MM.1S (cell line): Measurements from ENCODE around the gene SPRED3.

Source experiments
- DNase-seq: peaks from one replicate; pipeline ENCODE4 v3.0.0-alpha.2; 2015
- H2AFZ ChIP-seq: fragments of 300-600 bp; sonication (generic); 2 replicates; pipeline ENCODE4 v1.6.0; 2016; ENCODE audit warnings: antibody characterized with exemption, low read length
- H3F3A ChIP-seq: fragments of 300-600 bp; sonication (generic); 2 replicates; pipeline ENCODE4 v1.6.1; 2016; ENCODE audit warnings: mild to moderate bottlenecking, antibody characterized with exemption, low read length, moderate library complexity, mixed read lengths; ENCODE audit not compliant: insufficient read depth
- H3K27ac ChIP-seq: fragments of 300-600 bp; sonication (generic); 2 replicates; pipeline ENCODE4 v1.5.1; 2016; ENCODE audit warnings: mild to moderate bottlenecking, low read length
- H3K27me3 ChIP-seq: fragments of 300-600 bp; sonication (generic); replicated peaks from 2 replicates; pipeline ENCODE4 v1.6.0; 2016; ENCODE audit warnings: low read length; ENCODE audit not compliant: insufficient read depth
- H3K36me3 ChIP-seq: fragments of 300-600 bp; sonication (generic); replicated peaks from 2 replicates; pipeline ENCODE4 v1.6.1; 2016; ENCODE audit warnings: mild to moderate bottlenecking, low read length, mixed read lengths; ENCODE audit not compliant: insufficient read depth
- H3K4me1 ChIP-seq: fragments of 300-600 bp; sonication (generic); 2 replicates; pipeline ENCODE4 v1.6.1; 2016; ENCODE audit warnings: low read length, mixed read lengths
- H3K4me2 ChIP-seq: fragments of 300-600 bp; sonication (generic); 2 replicates; pipeline ENCODE4 v1.6.0; 2016; ENCODE audit warnings: low read depth, low read length
- H3K4me3 ChIP-seq: fragments of 300-600 bp; sonication (generic); 2 replicates; pipeline ENCODE4 v1.5.1; 2016; ENCODE audit warnings: low read length, mixed read lengths
- H3K79me2 ChIP-seq: fragments of 300-600 bp; sonication (generic); 2 replicates; pipeline ENCODE4 v1.6.1; 2016; ENCODE audit warnings: mixed run types, low read length, mixed read lengths
- H3K9ac ChIP-seq: fragments of 300-600 bp; sonication (generic); 2 replicates; pipeline ENCODE4 v1.6.1; 2016; ENCODE audit warnings: low read length, mixed read lengths
- H3K9me2 ChIP-seq: fragments of 300-600 bp; sonication (generic); replicated peaks from 2 replicates; pipeline ENCODE4 v1.6.1; 2016; ENCODE audit warnings: mild to moderate bottlenecking, low read length, mixed read lengths; ENCODE audit not compliant: insufficient read depth
- H3K9me3 ChIP-seq: fragments of 300-600 bp; sonication (generic); replicated peaks from 2 replicates; pipeline ENCODE4 v1.6.1; 2016; ENCODE audit warnings: mild to moderate bottlenecking, low read length, mixed read lengths; ENCODE audit not compliant: insufficient read depth
- H4K20me1 ChIP-seq: fragments of 300-600 bp; sonication (generic); 2 replicates; pipeline ENCODE4 v1.6.1; 2016; ENCODE audit warnings: mild to moderate bottlenecking, low read length, moderate library complexity, mixed read lengths; ENCODE audit not compliant: insufficient read depth
- EZH2 ChIP-seq: fragments of 300-600 bp; sonication (generic); optimal IDR thresholded peaks from 2 replicates; pipeline ENCODE3; 2017; ENCODE audit warnings: low read depth, mild to moderate bottlenecking, antibody characterized with exemption, low read length, mixed read lengths
- EZH2phosphoT487 ChIP-seq: fragments of 300-600 bp; sonication (generic); IDR thresholded peaks from 2 replicates; pipeline ENCODE4 v1.6.1; 2018; ENCODE audit warnings: antibody characterized with exemption, low read length
- TF ChIP-seq, protein P1 (sequence below): fragments of 300-600 bp; sonication (generic); IDR thresholded peaks from 2 replicates; pipeline ENCODE4 v1.5.1; 2016; ENCODE audit warnings: antibody characterized with exemption, low read length, mixed read lengths

Gene SPRED3

DNA sequence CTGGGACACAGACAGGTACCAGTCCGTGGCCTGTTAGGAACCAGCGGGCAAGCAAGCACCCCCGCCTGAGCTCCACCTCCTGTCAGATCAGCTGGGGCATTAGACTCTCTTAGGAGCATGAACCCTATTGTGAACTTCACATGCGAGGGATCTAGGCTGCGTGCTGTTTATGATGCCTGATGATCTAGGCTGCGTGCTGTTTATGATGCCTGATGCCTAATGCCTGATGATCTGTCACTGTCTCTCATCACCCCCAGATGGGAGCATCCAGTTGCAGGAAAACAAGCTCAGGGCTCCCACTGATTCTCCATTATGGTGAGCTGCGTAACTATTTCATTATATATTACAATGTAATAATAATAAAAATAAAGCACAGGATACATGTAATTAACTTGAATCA, 33.9 kb downstream of the SPRED3 start:
- no peak overlapping the region for H3K4me3 ChIP-seq
- no peaks in the 10 kb centered on the region for H3K9me3 ChIP-seq
- H2AFZ ChIP-seq = no peak overlapping the region
- no peak for DNase-seq
- no peaks in the 10 kb centered on the region for H4K20me1 ChIP-seq
- no peak overlapping the region for H3K9ac ChIP-seq
- H3F3A ChIP-seq = no peaks in the 10 kb centered on the region
- no peaks in the 10 kb centered on the region for H3K79me2 ChIP-seq
- no peaks in the 10 kb centered on the region for H3K36me3 ChIP-seq
- peaks cover 64% of the 10 kb centered on the region for H3K27me3 ChIP-seq
- no peak overlapping the region for H3K27ac ChIP-seq
- H3K4me1 ChIP-seq = no peaks in the 10 kb centered on the region
- no peak overlapping the region for H3K4me2 ChIP-seq
- TF ChIP-seq EZH2phosphoT487 = no peak
- TF ChIP-seq, protein P1, sequence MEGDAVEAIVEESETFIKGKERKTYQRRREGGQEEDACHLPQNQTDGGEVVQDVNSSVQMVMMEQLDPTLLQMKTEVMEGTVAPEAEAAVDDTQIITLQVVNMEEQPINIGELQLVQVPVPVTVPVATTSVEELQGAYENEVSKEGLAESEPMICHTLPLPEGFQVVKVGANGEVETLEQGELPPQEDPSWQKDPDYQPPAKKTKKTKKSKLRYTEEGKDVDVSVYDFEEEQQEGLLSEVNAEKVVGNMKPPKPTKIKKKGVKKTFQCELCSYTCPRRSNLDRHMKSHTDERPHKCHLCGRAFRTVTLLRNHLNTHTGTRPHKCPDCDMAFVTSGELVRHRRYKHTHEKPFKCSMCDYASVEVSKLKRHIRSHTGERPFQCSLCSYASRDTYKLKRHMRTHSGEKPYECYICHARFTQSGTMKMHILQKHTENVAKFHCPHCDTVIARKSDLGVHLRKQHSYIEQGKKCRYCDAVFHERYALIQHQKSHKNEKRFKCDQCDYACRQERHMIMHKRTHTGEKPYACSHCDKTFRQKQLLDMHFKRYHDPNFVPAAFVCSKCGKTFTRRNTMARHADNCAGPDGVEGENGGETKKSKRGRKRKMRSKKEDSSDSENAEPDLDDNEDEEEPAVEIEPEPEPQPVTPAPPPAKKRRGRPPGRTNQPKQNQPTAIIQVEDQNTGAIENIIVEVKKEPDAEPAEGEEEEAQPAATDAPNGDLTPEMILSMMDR = no peak
- no peak for TF ChIP-seq EZH2
- H3K9me2 ChIP-seq = no peaks in the 10 kb centered on the region

DNA sequence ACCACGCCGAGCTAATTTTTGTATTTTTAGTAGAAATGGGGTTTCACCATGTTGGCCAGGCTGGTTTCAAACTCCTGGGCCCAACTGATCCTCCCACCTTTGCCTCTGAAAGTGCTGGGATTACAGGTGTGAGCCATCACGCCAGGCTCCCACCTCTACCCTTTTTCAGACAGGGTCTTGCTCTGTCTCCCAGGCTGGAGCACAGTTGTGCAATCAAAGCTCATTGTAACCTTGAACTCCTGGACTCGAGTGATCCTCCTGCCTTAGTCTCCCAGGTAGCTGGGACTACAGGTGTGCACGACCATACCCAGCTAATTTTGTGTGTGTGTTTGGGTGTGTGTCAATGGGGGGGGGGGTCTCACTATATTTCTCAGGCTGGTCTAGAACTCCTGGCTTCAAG, 35.8 kb downstream of the SPRED3 start:
- Histone ChIP-seq H3K79me2 (no peaks in the 10 kb centered on the region), H2AFZ (no peak overlapping the region), H3K4me1 (no peaks in the 10 kb centered on the region), H3K9me2 (no peaks in the 10 kb centered on the region), H3K36me3 (no peaks in the 10 kb centered on the region), H3F3A (no peaks in the 10 kb centered on the region), H4K20me1 (no peaks in the 10 kb centered on the region), H3K27ac (no peak overlapping the region), H3K27me3 (peaks cover 64% of the 10 kb centered on the region), H3K9ac (no peak overlapping the region), H3K4me2 (no peak overlapping the region), H3K4me3 (no peak overlapping the region), H3K9me3 (no peaks in the 10 kb centered on the region)
- TF ChIP-seq EZH2 (no peak), EZH2phosphoT487 (no peak)
- TF ChIP-seq, protein P1 = no peak
- no peak for DNase-seq

DNA sequence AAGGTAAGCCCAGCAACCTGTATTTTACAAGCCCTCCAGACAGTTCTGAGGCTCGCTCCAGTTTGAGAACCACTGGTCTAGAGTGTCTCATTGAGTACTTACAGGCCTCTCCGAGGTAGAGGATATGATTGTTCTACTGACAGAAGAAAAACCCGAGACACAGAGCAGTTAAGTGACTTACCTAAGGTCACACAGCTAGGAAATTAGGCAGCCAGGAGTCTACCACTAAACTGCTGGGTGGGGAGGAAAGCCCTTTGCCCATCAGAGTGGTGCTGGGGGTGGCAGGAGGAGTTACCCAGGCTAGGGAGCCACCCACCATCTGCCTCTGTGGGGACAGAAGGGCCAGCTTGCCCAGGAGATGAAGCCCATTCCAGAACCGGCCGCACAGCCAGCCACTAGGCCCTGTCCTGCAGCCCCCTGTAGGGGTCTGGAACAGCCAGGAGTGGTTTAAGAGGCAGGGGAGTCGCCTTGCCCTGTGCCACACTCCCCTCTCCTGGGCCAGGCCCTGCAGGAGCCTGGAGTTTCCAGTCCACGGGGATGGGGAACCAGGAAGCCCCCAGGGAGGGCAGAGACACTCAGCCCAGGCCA, 36.8 kb downstream of the SPRED3 start:
- no peak for TF ChIP-seq EZH2phosphoT487
- TF ChIP-seq, protein P1 = no peak
- TF ChIP-seq EZH2 = no peak
- no peaks in the 10 kb centered on the region for H3K4me1 ChIP-seq
- H3K9me2 ChIP-seq = no peaks in the 10 kb centered on the region
- DNase-seq = no peak
- no peak overlapping the region for H3K9ac ChIP-seq
- H2AFZ ChIP-seq = no peak overlapping the region
- no peaks in the 10 kb centered on the region for H3K36me3 ChIP-seq
- H3K27me3 ChIP-seq = peaks cover 60% of the 10 kb centered on the region
- H3K4me3 ChIP-seq = no peak overlapping the region
- H3F3A ChIP-seq = no peaks in the 10 kb centered on the region
- H3K4me2 ChIP-seq = no peak overlapping the region
- no peaks in the 10 kb centered on the region for H4K20me1 ChIP-seq
- H3K27ac ChIP-seq = no peak overlapping the region
- no peaks in the 10 kb centered on the region for H3K9me3 ChIP-seq
- H3K79me2 ChIP-seq = no peaks in the 10 kb centered on the region
